HG02642 (cell line): ENCODE data around the gene MDM2.
"Not testable (repeated sequence)": the region's sequence is repeated elsewhere in the genome, so short reads cannot be mapped to it uniquely, and the experiment has no call there.

Experiments used
- ATAC-seq: cut with Tn5 transposase; IDR thresholded peaks from one replicate; pipeline ENCODE4 v1.9.1; 2021; ENCODE audit warnings: mild to moderate bottlenecking; ENCODE audit not compliant: unreplicated experiment, poor library complexity

Gene MDM2

GRCh38 chr12:68824131-68824530, 16.2 kb downstream of the MDM2 start:
- no peak for ATAC-seq

- no peak for ATAC-seq
Measured at GRCh38 chr12:68824597-68825250, 16.7 kb downstream of the MDM2 start.

GRCh38 chr12:68825569-68826217, 17.7 kb downstream of the MDM2 start:
- no peak for ATAC-seq

GRCh38 chr12:68827895-68828671, 20.1 kb downstream of the MDM2 start:
- no peak for ATAC-seq

- no peak for ATAC-seq
Measured at GRCh38 chr12:68828672-68829068, 20.7 kb downstream of the MDM2 start.

GRCh38 chr12:68831272-68831671, 23.3 kb downstream of the MDM2 start:
- no peak for ATAC-seq

GRCh38 chr12:68831751-68832503, 23.9 kb downstream of the MDM2 start:
- no peak for ATAC-seq

- ATAC-seq, result no peak
Measured at GRCh38 chr12:68832504-68832867, 24.5 kb downstream of the MDM2 start.

GRCh38 chr12:68833508-68833907, 25.5 kb downstream of the MDM2 start:
- ATAC-seq, result no peak

- no peak for ATAC-seq
Measured at GRCh38 chr12:68835333-68835908, 27.4 kb downstream of the MDM2 start.

GRCh38 chr12:68837215-68837614, 29.2 kb downstream of the MDM2 start:
- ATAC-seq, result no peak

GRCh38 chr12:68838046-68838886, 30.3 kb downstream of the MDM2 start:
- no peak for ATAC-seq

GRCh38 chr12:68839183-68840147, 31.5 kb downstream of the MDM2 start:
- ATAC-seq, result no peak

- ATAC-seq, result not testable (repeated sequence)
Measured at GRCh38 chr12:68841175-68841574, 33.2 kb downstream of the MDM2 start.

GRCh38 chr12:68841717-68842116, 33.7 kb downstream of the MDM2 start:
- no peak for ATAC-seq

GRCh38 chr12:68842123-68842522, 34.1 kb downstream of the MDM2 start:
- ATAC-seq, result no peak

GRCh38 chr12:68842784-68843567, 35.0 kb downstream of the MDM2 start:
- no peak for ATAC-seq

GRCh38 chr12:68844318-68844745, 36.4 kb downstream of the MDM2 start:
- no peak for ATAC-seq
